Measurements from ENCODE around the gene CAMK2D.
A peak's percentile ranks its signal among the peaks of the same experiment; 100 is the strongest.

Gene CAMK2D

GRCh38 chr4:113440371-113440770 lies 321.2 kb downstream of the CAMK2D start:
- no peak for DNase-seq (ENCODE audit: low read depth in 2 of 2)

GRCh38 chr4:113438596-113438995 lies 322.9 kb downstream of the CAMK2D start:
- DNase-seq (ENCODE audit: low read depth in 2 of 2), result no peak

GRCh38 chr4:113437129-113437528 lies 324.4 kb downstream of the CAMK2D start:
- DNase-seq (ENCODE audit: low read depth in 2 of 2), result no peak

DNA sequence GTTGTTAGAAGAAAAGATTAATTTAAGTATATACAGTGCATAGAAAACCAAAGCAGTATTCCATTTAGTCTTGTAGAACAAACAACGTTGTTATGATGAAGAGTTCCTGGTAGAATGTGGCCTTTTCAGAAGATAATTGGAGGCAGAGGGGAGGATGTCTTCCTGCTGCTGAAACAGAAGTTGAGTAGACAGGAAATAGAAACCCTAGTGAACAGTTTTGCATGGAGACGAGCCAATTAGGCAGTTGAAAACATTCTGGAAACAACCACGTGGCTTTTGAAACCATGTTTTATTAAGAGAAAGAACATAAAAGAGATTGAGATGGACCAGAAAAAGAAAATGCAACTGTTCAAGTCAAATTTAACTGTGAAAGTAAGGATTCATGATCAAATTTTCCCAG lies 325.2 kb downstream of the CAMK2D start:
- peak in 1 of 2 experiments; percentile 74 for DNase-seq (ENCODE audit: low read depth in 2 of 2)

GRCh38 chr4:113435893-113436292 lies 325.6 kb downstream of the CAMK2D start:
- peak; percentile 80 to 85 for DNase-seq (ENCODE audit: low read depth in 2 of 2)

DNA sequence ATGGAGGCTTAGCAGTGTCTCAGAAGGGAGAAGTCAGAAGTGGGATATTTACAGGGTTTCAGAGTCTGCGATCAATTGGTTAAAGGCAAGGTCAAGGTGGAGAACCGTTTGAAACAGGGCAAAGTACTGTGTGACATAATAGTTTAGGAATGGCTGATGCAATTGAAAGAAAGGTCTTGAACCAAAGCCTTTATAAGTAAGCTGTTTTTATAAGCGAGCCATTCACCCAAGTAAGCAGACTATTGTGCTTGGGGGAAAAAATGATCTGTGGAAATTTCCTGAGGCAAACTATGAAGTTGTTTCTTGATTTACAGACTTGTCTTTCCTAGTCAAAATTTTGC lies 327.3 kb downstream of the CAMK2D start:
- no peak for DNase-seq (ENCODE audit: low read depth in 2 of 2)

- peak in 1 of 2 experiments; percentile 75 for DNase-seq (ENCODE audit: low read depth in 2 of 2)
Measured at GRCh38 chr4:113433536-113434246, 327.8 kb downstream of the CAMK2D start.

- no peak for DNase-seq (ENCODE audit: low read depth in 2 of 2)
Measured at GRCh38 chr4:113433116-113433515, 328.4 kb downstream of the CAMK2D start.

DNA sequence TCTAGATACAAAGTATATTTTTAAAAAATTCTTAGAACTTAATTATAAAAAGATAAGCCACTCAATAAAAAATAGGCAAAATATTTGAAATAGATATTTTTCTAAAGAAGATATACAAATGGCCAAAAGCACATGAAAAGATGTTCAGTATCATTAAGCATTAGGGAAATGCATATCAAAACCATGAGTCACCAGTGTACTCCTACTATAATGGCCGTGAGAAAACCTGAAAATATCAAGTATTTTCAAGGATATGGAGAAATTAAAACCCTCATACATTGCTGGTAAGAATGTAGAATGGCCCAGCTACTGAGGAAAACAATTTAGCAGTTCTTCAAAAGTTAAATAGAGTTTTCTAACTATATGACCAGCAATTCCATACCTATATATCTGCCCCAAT lies 337.9 kb downstream of the CAMK2D start:
- no peak for DNase-seq (ENCODE audit: low read depth in 2 of 2)

- no peak for DNase-seq (ENCODE audit: low read depth in 2 of 2)
Measured at GRCh38 chr4:113420938-113421337, 340.6 kb downstream of the CAMK2D start.

GRCh38 chr4:113419631-113420030 lies 341.9 kb downstream of the CAMK2D start:
- no peak for DNase-seq (ENCODE audit: low read depth in 2 of 2)

DNA sequence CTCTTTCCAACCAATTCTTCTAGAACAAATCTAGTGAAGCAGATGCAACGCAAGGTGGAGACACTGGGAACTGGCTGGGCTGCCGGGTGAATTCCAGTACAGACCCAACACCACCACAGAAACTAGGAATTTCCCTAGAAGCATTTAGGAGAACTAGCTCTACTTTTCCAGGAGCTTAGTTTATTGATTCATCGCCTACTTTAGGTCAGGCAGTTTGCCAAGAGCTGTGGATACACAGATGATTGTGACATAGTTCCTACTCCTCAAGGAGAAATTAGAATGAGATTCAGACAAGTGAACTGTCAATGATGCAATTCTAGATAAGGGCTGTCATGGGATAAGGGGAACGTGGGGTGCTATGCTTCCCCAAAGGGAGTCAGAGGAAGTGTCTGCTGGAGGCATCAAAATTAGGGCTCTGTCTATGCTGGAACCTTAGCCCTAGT lies 350.0 kb downstream of the CAMK2D start:
- peak; percentile 90 to 91 for DNase-seq (ENCODE audit: low read depth in 2 of 2)

DNA sequence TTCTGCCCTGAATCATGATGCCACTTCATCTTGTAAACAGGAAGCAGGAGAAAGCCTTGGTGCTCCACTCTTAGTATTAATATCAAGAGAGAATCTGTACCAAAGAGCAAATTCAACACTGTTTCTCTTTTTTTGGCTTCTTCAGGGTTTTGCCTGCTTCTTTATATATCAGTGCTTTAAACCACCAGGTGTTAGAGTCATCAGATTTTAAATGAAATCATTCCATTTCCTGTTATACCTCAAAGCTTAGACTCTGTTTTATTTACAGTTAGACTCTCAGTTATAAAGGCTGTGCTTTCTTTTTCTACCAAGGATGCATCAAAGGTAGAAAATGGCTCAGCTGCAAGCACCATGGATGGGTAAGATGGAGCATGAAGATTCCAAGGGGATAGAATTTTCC lies 350.9 kb downstream of the CAMK2D start:
- DNase-seq (ENCODE audit: low read depth in 2 of 2), result no peak

DNA sequence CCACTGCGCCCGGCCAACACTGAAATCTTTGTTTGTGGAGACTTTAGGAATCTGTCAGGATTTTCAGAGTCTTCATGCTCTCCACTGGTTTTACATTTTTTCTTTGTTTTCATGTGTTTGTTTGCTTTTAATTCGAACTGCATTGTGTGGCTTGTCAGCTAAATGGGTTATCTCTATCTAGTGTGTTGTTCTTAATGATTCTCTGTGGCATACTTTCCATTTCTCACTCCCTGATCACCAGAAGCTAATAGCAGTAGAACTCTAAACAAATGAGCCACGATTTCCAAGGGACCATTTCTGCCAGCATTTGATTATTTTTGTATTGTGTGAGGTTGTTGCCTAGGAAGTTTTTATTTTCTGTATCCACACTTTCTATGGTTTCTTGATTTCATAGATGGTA lies 352.4 kb downstream of the CAMK2D start:
- DNase-seq (ENCODE audit: low read depth in 2 of 2), result no peak

DNA sequence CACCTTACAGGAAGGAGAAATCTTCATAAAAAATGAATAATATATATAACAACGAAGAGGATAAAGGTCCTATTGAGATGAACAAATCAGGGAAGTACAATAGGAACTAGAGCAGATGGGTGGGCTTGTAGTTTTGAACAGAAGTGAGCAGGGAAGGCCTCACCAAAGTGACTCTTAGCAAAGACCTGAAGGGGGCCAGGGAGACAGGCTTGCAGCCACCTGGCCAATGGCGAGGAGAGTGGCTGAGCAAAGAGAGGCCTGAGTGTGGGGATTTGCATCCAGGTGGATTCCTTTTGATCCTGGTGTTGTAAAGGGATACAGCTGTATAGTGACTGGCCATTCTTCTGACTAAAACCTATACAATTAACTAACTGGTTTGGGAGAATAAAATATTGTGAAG lies 354.1 kb downstream of the CAMK2D start:
- no peak for DNase-seq (ENCODE audit: low read depth in 2 of 2)

DNA sequence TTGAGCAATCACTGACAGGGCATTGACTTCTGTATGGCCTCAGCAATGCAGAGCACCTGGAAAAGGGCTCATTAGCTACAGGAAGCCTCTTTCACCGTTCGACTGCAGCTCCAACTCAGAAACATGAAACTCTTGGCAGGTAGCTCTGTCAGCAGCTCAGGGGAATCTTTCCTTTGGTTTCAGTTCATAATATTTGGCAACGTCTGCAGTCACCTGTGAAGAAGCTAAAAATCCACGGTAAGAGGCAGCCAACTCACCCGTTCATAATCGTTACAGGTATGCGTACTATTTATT lies 354.9 kb downstream of the CAMK2D start:
- no peak for DNase-seq (ENCODE audit: low read depth in 2 of 2)

- no peak for DNase-seq (ENCODE audit: low read depth in 2 of 2)
Measured at GRCh38 chr4:113405874-113406722, 355.4 kb downstream of the CAMK2D start.

DNA sequence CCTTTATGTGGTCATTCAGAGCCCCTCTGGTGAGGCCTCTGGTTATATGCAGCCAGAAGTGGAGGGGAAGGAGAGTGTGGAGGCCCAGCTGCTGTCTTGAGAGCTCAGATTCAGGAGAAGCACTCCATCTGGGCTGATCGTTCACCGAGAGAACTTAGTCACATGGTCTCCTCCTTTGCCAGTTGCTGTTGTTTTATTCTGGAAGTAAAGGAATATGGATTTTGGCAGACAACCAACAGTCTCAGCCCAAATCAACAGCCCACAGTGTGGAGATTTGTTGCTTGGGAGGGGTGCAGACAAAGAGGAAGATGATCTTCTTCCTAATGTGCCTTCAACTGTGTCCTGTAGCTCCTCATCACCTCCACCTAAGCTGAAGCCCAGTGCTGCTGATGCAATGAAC lies 356.7 kb downstream of the CAMK2D start:
- no peak for DNase-seq (ENCODE audit: low read depth in 2 of 2)

DNA sequence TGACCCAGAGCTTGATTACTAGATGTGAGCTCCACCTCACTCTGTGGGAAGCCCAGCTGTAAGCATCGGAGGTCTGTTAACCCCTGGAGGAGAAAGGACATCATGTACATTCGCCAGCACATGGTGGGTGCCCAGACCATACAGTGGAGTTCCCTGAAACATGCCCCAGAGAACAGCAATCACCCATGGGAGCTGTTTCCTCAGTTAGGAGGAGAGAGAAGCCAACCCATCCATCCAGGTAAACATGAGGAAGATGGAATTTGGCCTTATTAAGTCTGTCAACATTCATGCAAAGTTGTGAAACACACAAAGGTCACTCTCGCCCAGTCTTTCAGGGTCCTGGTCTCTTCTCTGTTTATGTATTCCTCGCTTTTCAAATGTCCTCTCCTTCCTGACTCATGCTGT lies 357.4 kb downstream of the CAMK2D start:
- no peak for DNase-seq (ENCODE audit: low read depth in 2 of 2)

Measured in fibroblast of skin of left biceps (primary cell).